Testis (tissue), 3 donors: ENCODE measurements around the gene MDM4. TPM values are rescaled to one million over a fixed set of nuclear protein-coding genes. Genes with fewer than 3 reads are reported as not detected.

Experiments used
- DNase-seq: peaks from one replicate; pipeline ENCODE4 v3.0.0-alpha.2; 2019
- H3K27ac ChIP-seq, 2 donors: fragments of 200-600 bp; sonication (generic); one replicate each; pipeline ENCODE4 v1.5.1; 2019
- H3K27me3 ChIP-seq: fragments of 200-600 bp; sonication (generic); one replicate; pipeline ENCODE4 v1.5.1; 2019
- H3K36me3 ChIP-seq: fragments of 200-600 bp; sonication (generic); one replicate; pipeline ENCODE4 v1.5.1; 2017; ENCODE audit warnings: low read depth; ENCODE audit errors: missing control alignments
- H3K4me1 ChIP-seq: fragments of 200-600 bp; sonication (generic); one replicate; pipeline ENCODE4 v1.5.1; 2019
- H3K4me3 ChIP-seq, 2 donors: fragments of 200-600 bp; sonication (generic); one replicate each; pipeline ENCODE4 v1.5.1; 2017 to 2019
- H3K9me3 ChIP-seq: fragments of 200-600 bp; sonication (generic); one replicate; pipeline ENCODE4 v1.5.1; 2017
- CTCF ChIP-seq, 3 experiments: fragments of 450-650 bp in 2 of 3; fragments of 200-600 bp in 1 of 3; sonication (generic) in 1 of 3; IDR thresholded peaks; one replicate each; pipeline ENCODE4 v1.5.1; 2016 to 2019; ENCODE audit warnings: antibody characterized with exemption in 3 of 3, mild to moderate bottlenecking in 2 of 3, moderate library complexity in 1 of 3
- POLR2A ChIP-seq: fragments of 450-650 bp; IDR thresholded peaks from one replicate; pipeline ENCODE4 v1.6.1; 2017; ENCODE audit warnings: antibody characterized with exemption, mild to moderate bottlenecking, moderate library complexity
- WGBS, 2 donors: methylation state at CpG; one replicate each; pipeline ENCODE4 v1.1.5; 2018; 5-methylcytosine and 5-hydroxymethylcytosine counted together
- intact Hi-C: fragments of 100-400 bp; cut with DNase I; formaldehyde crosslinking; loops from one replicate; pipeline ENCODE4 v1.15.1; 2023; ENCODE audit warnings: low total_unique reads
- polyA plus RNA-seq: library from polyadenylated mRNA; stranded (reverse); fragments of 350-450 nt; fragmentation: Illumina TruSeq; extraction: RNeasy Lipid Tissue Mini Kit (QIAGEN cat#74804); gene quantifications from one replicate; pipeline ENCODE4 v1.2.3, GENCODE V29; 2014; ENCODE audit warnings: low read depth, low replicate concordance; ENCODE audit not compliant: insufficient read depth
- total RNA-seq, 2 donors: library from RNA; depleted of rRNA; stranded (reverse); fragments of >200 nt; gene quantifications; one replicate each; pipeline ENCODE4 v1.2.3, GENCODE V29; 2016

MDM4 gene
- total and polyA plus RNA-seq, 3 donors from 2014 or later: 43.3 to 110 (median 96.2) TPM

- intact Hi-C loops: loop anchor here (5.0 kb wide), 1 partner anchor 57 kb away; no protein-coding TSS in a partner anchor
- TF ChIP-seq POLR2A: no peak
- no peak for TF ChIP-seq CTCF (IDR thresholded peaks at IDR 0.05)
- Histone ChIP-seq H3K27ac (no peak overlapping the region), H3K36me3 (no peaks in the 10 kb centered on the region), H3K4me1 (no peaks in the 10 kb centered on the region), H3K27me3 (no peaks in the 10 kb centered on the region), H3K4me3 (no peak overlapping the region), H3K9me3 (no peaks in the 10 kb centered on the region)
- WGBS, 2 donors: 92 to 95% methylated on average over 7 of the region's 7 CpGs
- no peak for DNase-seq
Measured at GRCh38 chr1:204499511-204500468, 16.4 kb upstream of the MDM4 start.

GRCh38 chr1:204502241-204502640, 14.0 kb upstream of the MDM4 start:
- intact Hi-C loops: loop anchor here (5.0 kb wide), 1 partner anchor 60 kb away; no protein-coding TSS in a partner anchor
- H3K27me3 ChIP-seq: no peaks in the 10 kb centered on the region
- H3K4me1 ChIP-seq: peaks cover 6% of the 10 kb centered on the region
- no peak overlapping the region for H3K27ac ChIP-seq
- no peaks in the 10 kb centered on the region for H3K9me3 ChIP-seq
- H3K36me3 ChIP-seq: no peaks in the 10 kb centered on the region
- no peak for DNase-seq
- H3K4me3 ChIP-seq: no peak overlapping the region
- TF ChIP-seq CTCF (IDR thresholded peaks at IDR 0.05) (no peak), POLR2A (no peak)
- 83 to 87% methylated on average over 6 of the region's 6 CpGs for WGBS, 2 donors

- 34 to 44% methylated on average over 7 of the region's 7 CpGs for WGBS, 2 donors
- no peak for DNase-seq
Measured at GRCh38 chr1:204503122-204503912, 12.9 kb upstream of the MDM4 start.

GRCh38 chr1:204503913-204504519, 12.2 kb upstream of the MDM4 start:
- Histone ChIP-seq H3K36me3 (no peaks in the 10 kb centered on the region), H3K27me3 (no peaks in the 10 kb centered on the region), H3K4me1 (peaks cover 6% of the 10 kb centered on the region), H3K9me3 (no peaks in the 10 kb centered on the region), H3K27ac (no peak overlapping the region), H3K4me3 (no peak overlapping the region)
- no peak for DNase-seq
- TF ChIP-seq POLR2A: no peak
- TF ChIP-seq CTCF (IDR thresholded peaks at IDR 0.05): no peak
- intact Hi-C loops: loop anchor here (5.0 kb wide), 1 partner anchor 62 kb away; no protein-coding TSS in a partner anchor
- WGBS, 2 donors: 78 to 82% methylated on average over 4 of the region's 4 CpGs

More at GRCh38 chr1:204503122-204503912, 12.9 kb upstream of the MDM4 start:
- no peak overlapping the region for H3K27ac ChIP-seq
- peaks cover 6% of the 10 kb centered on the region for H3K4me1 ChIP-seq
- TF ChIP-seq CTCF (IDR thresholded peaks at IDR 0.05) (peak; percentile 63 to 78 (median 72)), POLR2A (no peak)
- H3K4me3 ChIP-seq: no peak overlapping the region
- intact Hi-C loops: loop anchor here (5.0 kb wide), 1 partner anchor 61 kb away; no protein-coding TSS in a partner anchor
- no peaks in the 10 kb centered on the region for H3K27me3 ChIP-seq
- H3K9me3 ChIP-seq: no peaks in the 10 kb centered on the region
- no peaks in the 10 kb centered on the region for H3K36me3 ChIP-seq
